GM23248 (cell line): ENCODE results near the gene SLC6A1.

Source experiments
- EZH2 ChIP-seq: fragments of 200-600 bp; sonication (generic); IDR thresholded peaks from 2 replicates; pipeline ENCODE4 v1.6.1; 2018; ENCODE audit warnings: antibody characterized with exemption, mild to moderate bottlenecking; ENCODE audit not compliant: insufficient read depth, poor library complexity, severe bottlenecking
- EZH2phosphoT487 ChIP-seq: fragments of 200-600 bp; sonication (generic); IDR thresholded peaks from 2 replicates; pipeline ENCODE4 v1.6.1; 2018; ENCODE audit warnings: antibody characterized with exemption, moderate library complexity, mild to moderate bottlenecking, low read depth; ENCODE audit not compliant: insufficient read depth

- TF ChIP-seq EZH2 (no peak), EZH2phosphoT487 (no peak)
Measured at GRCh38 chr3:11002371-11002807, 9.8 kb downstream of the SLC6A1 start.
